HL-60 (cell line): ENCODE data around the gene LAMA3.

Experiments used
- GABPA ChIP-seq: IDR thresholded peaks from 2 replicates; pipeline ENCODE4 v1.6.1; 2012; ENCODE audit warnings: low read depth
- TF ChIP-seq, protein P1 (sequence below): IDR thresholded peaks from one replicate; pipeline ENCODE4 v1.5.1; 2011; ENCODE audit warnings: low read length, control low read depth, inconsistent platforms; ENCODE audit not compliant: insufficient read depth

DNA sequence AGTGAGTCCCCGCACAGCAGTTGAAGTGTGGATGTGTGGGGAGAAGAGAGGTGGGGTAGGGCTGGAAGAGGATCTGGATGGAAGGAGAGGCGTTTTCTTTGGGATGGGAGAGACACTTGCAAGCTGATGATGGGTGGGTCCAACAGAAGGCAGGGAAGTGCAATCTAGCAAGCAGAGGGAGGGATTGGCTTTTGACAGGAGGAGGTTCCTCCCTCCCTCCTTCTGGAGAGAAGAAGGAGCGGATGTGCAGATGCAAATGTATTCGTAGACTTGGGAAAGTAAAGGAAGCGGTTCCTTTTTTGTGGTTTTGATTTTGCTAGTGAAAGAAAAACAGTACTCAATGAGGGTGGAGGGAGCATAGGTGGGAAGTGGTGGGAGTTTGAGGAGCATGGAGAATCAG, 48.9 kb downstream of the LAMA3 start:
- TF ChIP-seq, protein P1, sequence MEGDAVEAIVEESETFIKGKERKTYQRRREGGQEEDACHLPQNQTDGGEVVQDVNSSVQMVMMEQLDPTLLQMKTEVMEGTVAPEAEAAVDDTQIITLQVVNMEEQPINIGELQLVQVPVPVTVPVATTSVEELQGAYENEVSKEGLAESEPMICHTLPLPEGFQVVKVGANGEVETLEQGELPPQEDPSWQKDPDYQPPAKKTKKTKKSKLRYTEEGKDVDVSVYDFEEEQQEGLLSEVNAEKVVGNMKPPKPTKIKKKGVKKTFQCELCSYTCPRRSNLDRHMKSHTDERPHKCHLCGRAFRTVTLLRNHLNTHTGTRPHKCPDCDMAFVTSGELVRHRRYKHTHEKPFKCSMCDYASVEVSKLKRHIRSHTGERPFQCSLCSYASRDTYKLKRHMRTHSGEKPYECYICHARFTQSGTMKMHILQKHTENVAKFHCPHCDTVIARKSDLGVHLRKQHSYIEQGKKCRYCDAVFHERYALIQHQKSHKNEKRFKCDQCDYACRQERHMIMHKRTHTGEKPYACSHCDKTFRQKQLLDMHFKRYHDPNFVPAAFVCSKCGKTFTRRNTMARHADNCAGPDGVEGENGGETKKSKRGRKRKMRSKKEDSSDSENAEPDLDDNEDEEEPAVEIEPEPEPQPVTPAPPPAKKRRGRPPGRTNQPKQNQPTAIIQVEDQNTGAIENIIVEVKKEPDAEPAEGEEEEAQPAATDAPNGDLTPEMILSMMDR = no peak
- TF ChIP-seq GABPA = no peak
